OCI-M1 (cell line): ENCODE data around the gene ST3GAL5.
"Not testable (repeated sequence)": the region's sequence is repeated elsewhere in the genome, so short reads cannot be mapped to it uniquely, and the experiment has no call there.

ENCODE experiments used
- DNase-seq: peaks from one replicate; lab custom pipeline; 2025; lab: John Stamatoyannopoulos, UW

ST3GAL5 gene

DNA sequence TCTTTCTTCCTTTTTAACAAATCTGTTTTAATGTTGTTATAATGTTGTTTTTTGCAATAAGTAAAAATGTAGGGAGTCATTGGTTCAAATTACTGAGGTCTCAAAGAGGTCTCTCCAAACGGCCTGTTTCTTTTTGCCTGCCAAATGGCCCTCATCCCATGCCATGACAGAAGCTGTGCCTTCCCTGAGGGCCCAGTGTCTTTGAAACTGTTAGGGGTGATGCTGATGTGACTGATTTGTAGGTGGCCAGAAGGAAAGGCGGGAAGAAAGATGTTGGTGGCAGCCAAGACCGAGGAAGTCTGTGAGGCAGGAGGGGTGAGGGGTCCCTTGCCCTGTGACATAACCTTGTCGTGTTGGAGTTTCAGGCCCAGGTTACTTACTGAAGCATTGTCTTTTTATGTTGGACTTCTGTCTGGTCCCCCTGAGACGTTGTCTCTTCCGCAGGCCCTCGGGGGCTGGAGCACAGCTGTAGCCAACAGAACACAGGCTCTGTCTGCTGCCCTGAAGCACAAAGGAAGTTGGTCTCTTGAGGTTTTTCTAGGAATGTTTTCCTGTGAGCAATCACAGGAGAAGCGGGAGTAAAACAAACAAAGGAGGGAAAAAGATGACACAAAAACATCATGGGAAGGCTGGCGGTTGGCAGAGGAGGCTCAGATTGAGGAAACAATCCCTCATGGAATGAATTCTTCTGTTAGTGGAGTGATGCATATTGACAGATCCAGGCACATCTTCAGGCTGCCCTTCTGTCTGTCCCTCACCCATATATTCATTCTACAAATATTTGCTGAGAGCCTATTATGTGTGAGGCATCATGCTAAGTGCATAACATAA, 4.9 kb upstream of the ST3GAL5 start:
- no peak for DNase-seq

DNA sequence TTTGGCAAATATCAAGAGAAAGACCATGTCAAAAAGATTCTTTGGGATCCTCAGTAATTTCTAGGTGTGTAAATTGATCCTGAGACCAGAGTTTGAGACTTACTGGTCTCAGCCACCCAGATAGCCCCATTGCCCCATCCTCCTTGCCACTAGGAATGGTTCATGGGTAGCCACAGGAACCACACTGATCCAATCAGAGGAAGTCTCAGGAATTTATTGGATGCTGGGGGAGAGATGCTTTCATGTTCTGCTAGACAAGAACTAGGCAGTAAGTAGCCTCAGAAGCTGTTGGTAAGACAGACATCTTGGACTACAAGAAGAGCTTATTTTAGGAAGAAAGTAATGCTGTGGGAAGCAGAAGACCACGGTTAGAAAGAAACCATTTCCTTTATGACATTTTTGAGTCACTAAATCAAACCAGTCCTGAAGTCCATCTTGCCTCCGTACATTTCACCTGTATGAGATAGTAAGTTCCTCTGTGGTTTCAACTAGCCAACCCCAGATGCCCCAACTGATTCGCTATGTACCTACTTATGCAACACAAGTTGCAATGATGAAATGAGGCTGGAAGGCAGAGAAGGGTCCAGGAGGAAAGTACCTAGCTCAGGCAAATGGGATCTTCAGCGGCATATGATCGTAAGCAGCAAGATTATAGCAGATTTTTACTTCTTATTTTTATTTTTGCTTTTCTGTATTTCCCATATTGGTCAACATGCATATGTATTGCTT, 3.6 kb upstream of the ST3GAL5 start:
- DNase-seq, result peak; percentile 4

DNA sequence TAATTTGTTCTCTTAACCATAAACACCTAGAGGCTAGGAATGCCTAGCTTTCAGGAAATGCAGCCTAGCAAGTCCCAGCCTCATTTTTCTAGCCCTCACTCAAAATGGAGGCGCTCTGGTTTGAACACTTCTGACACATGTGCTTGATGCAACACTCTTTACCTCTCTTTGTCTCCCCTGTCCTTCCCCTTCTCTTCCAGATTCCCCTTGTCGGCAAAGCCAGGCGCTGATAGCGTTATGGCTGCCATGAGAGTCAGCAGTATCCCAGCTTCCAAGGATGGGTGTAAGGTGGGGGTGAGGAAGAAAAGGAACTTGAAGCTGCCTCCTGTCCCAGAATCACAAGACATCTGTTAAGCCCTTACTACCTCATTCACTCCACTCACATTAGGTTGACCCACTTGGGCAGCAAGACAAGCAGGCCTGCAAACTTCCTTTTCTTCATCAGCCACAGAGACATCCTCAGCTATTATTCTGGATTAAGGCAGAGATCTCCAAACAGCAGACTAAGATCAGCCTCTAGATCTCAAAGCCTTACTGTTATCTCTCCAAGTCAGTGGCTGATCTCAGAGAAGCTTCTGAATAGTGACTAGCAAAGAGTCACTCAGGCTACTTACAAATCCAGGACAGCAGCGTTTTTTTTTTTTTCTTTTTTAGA, 1.9 kb upstream of the ST3GAL5 start:
- peak; percentile 63 for DNase-seq

DNA sequence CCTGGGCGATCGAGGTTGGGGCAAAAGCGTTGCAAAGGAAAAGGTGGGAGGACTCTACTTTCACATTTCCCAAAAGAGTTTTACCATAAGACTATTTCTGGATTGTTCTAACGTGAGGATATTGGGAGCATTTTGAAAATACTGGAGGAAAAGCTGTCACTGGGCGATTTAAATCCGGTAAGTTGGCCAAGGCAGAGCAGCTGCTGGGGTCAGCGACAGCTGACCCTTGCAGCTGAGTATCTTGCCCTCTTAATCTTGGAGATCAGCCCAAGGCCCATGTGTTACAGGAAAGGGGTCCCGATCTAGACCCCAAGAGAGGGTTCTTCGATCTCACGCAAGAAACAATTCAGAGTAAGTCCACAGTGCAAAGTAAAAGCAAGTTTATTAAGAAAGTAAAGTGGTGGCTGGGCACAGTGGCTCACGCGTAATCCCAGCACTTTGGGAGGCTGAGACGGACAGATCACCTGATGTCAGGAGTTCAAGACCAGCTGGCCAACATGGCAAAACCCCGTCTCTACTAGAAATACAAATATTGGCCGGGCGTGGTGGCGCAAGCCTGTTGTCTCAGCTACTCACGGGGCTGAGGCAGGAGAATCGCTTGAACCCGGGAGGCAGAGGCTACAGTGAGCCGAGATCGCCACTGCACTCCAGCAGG, 964 bp upstream of the ST3GAL5 start:
- no peak for DNase-seq

DNA sequence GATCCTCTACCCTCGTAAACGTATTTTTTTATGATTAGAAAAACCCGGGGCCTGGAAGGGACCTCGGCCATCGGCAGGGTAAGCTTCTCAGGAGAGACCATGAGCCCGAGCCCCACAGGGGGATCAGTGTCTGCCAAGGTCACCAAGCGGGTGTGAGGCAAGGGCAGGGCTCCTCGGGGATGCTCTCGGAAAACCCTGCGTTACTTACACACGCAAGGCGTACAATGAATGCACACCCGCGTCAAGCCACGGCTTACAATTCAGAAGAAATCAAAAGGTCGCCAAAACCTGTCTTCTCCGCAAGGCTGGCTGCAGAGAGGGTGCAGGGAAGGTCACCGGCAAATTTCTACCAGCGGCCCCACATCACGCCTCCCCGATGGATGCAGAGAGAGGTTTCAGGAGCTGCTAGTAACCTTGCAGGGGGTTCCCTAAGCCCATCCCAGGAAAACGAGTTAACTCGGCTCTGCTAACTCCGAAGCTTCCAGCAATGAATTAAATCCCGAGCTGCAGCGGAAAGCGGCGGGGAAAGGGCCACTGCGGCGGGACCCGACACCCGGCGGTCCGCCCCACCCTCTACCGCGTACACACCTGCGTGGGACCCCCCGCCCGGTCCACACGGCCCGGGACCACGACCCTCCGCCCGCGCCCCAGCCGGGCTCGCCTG, 638 bp downstream of the ST3GAL5 start:
- no peak for DNase-seq

DNA sequence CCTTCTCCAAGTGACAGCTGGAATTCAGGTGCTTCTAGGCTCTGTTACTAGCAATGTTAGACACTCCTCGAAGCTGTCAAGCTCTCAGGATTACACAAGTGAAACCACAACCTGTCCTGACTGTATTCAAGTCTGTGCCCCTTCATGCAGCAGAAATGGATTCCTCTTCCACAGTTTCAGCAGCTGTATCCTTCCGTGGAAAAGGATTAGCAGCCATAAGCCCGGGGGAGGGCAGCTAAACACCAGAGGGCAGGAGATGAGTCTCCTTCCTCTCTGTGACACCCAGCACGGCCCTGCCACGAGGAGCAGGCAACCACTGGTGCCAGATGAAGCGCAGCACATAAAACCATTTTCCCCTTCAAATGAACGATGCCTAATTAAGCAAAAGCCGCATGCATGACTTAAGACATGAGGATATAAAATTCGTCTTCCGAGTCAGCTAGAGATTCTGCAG, 1.2 kb downstream of the ST3GAL5 start:
- DNase-seq, result peak; percentile 15

DNA sequence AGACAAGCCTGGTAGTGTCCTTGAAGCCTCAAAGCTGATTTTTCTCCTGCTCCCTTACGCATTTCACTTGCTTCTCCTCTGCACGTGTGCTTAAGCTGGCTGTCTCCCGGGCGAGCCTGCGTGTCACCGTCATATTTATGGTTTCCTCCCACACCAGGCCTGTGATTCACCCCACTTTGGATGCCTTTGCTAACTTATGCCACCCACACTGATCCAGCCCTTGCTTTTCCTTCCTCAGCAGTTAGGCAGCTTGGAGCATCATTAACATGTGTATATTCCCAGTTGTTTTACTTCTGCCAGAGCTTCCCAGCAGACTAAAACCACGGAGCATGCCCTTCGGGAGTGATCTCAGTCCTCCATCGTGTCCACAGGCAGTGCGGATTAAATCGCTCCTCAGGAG, 2.2 kb downstream of the ST3GAL5 start:
- no peak for DNase-seq

DNA sequence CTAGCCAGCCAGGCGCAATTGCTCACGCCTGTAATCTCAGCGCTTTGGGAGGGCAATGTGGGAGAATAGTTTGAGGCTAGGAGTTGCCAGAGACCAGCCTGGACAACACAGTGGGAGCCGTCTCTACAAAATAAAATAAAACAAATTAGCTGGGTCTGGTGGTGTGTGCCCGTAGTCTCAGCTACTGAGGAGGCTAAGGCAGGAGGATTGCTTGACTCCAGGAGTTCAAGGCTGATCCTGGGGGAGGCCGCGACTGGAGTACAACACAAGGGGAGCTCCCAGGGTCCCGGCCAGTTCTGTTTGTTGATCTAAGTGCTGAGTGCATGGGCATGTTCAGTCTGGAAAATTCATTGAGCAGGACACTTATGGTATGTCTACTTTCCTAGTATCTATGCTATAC, 2.6 kb downstream of the ST3GAL5 start:
- no peak for DNase-seq

DNA sequence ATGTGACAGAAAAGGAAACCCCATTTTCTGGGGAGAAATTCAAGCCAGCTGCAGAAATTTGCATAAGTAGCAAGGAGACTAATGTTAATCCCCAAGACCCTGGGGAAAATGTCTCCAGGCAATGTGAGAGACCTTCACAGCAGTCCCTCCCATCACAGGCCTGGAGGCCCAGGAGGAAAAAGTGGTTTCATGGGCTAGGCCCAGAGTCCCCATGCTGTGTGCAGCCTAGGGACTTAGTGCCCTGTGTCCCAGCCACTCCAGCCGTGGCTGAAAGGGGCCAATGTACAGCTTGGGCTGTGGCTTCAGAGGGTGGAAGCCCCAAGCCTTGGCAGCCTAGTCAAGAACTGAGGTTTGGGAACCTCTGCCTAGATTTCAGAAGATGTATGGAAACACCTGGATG, 7.0 kb downstream of the ST3GAL5 start:
- DNase-seq, result not testable (repeated sequence)

DNA sequence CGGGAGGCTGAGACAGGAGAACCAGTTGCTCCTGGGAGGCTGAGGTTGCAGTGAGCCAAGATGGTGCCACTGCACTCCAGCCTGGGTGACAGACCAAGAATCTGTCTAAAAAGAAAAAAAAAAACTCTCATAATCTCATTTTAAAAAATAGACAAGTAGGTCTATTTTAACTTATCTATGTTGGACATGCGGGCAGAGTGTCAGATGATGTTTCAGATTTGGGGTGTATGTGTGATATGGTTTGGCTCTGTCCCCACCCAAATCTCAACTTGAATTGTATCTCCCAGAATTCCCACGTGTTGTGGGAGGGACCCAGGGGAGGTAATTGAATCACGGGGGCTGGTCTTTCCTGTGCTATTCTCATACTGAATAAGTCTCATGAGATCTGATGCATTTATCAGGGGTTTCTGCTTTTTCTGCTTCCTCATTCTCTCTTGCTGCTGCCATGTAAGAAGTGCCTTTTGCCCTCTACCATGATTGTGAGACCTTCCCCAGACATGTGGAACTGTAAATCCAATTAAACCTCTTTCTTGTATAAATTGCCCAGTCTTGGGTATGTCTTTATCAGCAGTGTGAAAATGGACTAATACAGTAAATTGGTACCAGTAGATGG, 8.0 kb downstream of the ST3GAL5 start:
- DNase-seq, result peak; percentile 5

DNA sequence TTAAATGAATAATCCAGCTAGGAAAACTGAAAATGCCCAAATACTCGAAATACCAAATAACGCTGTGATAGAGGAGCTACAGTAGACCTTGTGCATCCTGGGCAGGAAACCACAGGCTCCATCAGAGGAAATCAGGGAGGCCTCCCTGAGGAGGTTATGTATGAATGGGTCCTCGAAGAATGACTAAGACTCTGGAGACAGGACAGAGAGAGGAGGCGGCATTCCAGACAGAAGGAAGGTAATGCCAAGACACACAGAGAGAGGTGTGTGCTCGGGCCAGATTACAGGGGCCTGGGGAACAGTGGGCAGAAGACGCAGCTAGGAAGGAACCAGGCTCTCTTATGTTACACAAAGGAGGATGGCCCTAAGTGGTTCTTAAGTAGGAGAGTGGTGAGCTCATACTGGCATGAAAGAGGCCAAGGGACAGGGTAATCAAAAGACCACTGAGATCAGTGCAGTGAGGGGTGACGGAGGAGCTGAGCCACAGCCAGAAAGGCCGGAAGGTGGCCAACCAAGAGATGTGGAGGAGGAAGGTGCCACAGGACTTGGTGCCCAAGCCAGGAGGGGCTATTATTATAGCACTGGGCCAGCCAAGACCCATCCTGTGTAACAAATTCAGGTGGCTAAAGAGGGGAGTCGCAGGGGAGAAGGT, 9.9 kb downstream of the ST3GAL5 start:
- no peak for DNase-seq

DNA sequence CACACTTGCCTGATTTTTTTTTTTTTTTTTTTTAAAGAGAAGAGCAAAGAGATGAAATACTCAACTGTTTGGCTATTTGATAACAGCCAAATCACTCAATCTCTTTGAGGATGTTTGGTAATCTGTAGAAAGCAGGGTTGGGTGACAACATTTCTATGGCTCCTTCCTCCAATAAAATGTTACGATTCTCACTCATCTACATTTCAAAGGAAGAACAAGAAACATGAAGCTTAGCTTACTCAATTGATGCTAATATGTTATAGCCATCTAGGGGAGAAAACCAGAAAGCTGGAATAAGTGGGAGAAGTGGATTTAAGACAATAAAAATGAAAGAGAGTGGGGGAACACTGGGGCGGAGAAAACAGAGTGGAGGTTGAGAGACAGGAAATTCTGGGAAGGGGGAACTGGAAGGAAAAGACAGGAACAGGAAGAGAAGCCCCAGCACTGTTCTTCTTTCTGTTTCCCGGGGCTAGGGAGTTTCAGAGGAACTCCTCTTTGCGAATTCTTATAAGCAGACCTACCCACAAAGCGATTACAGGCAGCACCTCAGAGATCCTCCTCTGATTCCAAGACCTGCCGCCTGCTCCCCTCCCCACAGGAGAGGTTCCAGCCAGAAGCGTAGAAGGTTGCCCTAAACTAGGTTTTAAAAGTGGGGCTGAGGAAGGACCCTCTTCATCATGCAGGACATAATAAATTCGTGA, 13.3 kb downstream of the ST3GAL5 start:
- DNase-seq, result no peak

DNA sequence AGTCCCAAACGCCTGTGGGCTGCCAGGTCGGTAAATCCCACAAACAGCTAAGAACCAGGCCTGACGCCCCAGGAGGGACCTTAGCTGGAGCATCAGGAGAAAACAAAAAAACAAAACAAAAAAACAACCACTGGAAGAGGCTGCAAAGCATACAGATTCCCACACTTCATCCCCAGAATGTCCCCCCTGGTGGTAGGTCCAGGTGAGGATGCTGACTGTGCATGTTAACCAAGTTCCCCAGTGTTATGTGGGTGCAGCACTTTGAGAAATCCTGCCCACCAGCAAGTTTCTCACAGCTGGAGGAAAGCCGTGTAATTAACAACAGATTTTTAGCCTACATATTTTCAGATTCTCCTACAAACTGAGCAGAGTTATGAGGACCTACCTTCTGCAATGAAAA, 15.1 kb downstream of the ST3GAL5 start:
- DNase-seq, result no peak

DNA sequence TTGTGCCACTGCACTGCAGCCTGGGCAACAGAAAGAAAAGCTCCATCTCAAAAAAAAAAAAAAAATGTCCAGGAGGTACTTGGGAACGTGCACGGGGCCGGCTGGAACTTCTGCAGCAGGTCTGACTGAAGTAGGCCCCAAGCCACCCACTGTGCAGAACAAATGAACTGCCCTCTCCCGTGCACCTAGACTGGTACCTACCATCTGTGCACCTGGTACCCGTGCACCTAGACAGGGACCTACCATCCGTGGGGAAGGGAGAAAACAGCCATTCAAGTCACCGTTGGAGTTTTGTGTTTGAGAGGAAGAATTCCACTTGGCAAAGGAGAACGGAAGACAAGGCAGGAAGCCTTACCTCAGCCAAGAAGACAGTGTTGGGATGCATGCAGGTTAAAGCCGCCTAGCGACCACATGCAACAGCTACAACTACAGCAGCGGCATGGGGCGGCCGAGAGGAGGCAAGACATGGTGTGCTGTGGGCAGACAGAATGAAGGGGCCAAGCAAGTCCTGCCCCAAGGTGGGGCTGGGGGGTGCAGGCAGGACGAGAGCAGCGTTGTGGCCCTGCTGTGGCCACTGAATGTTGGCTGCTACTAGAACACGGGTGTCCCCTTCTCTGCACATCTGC, 16.1 kb downstream of the ST3GAL5 start:
- no peak for DNase-seq

DNA sequence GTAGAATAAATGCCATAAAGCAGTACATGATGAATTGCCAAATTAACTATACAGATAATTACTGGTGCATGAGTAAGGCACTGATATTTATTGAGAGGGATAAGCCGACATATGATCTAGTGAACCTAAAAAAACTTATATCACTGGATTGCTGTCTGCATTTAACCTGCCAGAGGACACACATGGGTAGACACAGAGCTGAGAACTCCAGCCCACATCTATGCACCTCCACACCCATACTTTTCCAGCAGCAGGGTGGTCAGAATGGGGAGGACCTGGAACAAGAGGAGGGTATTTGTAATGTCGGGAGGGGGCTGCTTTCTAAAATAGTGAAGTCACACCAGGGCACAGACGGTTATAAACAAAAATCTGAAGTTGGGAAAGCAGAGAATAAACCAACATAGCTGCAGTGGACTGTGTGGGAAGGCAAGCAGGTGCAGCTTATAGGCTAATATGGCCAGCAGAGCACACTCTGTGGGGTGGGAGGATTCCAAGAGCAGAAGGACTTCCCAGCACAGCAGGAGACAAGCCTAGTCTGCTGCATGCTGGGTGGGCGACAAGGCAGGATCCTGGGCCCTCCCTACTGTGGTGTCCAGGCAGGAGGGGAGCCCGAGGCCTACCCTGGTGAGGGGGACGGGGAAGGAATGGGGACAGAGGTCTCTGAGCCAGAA, 17.2 kb downstream of the ST3GAL5 start:
- no peak for DNase-seq

DNA sequence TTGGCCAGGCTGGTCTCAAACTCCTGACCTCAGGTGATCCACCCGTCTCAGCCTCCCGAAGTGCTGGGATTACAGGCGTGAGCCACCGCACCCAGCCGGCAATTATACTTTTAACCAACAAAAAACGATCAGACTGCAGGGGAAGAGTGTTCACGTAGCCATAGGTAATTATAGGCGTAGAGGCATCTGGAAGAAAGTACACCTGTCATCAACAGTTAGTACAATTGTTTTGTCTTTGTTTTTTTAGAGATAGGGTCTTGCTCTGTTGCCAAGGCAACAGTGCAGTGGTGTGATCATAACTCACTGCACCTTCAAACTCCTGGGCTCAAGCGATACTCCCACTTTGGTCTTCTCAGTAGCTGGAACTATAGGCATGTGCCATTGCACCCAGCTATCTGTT, 20.0 kb downstream of the ST3GAL5 start:
- DNase-seq, result no peak

DNA sequence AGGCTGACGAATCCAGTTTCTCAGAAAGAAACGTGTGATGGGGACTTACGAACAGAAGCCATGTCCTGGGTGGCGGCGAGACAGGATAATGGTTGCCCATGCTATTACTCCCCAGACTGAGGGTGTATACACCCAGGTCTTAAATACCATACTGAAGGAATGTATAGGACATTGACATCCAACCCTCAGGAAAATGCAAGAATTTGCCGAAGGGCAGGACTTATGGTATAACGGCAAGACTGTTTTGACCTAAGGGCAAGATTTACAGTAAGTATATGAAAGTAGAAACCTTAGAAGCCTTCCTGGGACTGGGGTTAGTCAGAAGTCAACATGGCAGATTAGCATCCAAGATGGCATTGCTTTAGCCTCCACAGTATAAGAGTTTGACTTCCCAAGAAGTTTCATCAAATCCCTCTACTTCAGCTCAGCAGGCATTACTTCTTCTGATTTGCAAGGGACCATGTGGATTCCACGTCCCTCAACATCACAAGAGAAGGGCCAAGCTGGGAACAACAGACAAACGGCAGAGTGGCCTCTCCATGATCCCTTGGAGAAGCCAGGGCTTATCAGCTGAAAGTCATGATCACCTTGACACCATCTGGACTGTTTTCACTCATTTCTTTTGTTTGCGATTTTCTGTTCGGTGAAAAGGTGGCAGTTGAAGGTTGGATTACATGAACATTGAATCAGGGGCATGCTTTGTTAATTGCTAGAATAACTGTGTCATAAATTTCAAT, 21.1 kb downstream of the ST3GAL5 start:
- DNase-seq, result no peak

DNA sequence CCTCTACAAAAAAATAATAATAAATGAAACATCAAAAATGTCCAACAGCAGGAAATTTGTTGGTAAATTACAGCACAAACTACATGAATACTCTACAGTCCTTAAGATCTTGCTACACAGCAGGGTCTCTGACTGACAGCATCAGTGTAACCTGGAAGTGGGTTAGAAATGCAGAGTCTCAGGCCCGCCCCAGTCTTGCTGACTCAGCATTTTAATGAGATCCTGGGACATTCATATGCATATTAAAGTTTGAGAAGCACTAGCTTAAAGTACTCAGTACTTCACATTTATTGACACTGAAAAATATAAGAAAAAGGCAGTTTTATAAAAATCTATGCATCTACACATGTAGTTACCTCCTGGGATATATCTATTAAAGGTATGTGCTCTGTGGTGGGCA, 21.7 kb downstream of the ST3GAL5 start:
- no peak for DNase-seq
